ENCODE results near the gene URB2. TPM values are rescaled to one million over a fixed set of nuclear protein-coding genes. Genes with fewer than 3 reads are reported as not detected.
"Not testable (repeated sequence)": the region's sequence is repeated elsewhere in the genome, so short reads cannot be mapped to it uniquely, and the experiment has no call there.

Gene URB2
- total RNA-seq, 1 donor: 9.0 TPM

DNA sequence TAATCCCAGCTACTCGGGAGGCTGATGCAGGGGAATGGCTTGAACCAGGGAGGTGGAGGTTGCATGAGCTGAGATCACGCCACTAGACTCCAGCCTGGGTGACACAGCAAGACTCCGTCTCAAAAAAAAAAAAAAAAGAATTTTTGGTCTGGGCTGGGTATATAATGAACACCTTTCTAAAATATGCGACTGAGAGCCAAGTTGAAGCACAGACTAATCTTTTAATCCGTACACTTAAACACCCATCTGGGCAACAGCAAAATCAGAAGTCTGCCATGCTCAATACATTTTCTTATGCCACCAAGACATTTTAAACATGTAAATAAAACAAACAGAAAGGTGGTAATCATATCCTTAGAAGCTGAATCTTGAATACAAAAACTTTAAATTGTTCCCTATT lies 35.9 kb upstream of the URB2 start:
- no peaks in the 10 kb centered on the region for H3K27me3 ChIP-seq (ENCODE audit: insufficient read depth, low read length)
- H3K27ac ChIP-seq (ENCODE audit: low read depth, low read length): no peak overlapping the region
- H2AFZ ChIP-seq (ENCODE audit: low read length): no peak overlapping the region
- no peaks in the 10 kb centered on the region for H3K4me1 ChIP-seq (ENCODE audit: insufficient read depth, low read length)
- TF ChIP-seq, protein P1, sequence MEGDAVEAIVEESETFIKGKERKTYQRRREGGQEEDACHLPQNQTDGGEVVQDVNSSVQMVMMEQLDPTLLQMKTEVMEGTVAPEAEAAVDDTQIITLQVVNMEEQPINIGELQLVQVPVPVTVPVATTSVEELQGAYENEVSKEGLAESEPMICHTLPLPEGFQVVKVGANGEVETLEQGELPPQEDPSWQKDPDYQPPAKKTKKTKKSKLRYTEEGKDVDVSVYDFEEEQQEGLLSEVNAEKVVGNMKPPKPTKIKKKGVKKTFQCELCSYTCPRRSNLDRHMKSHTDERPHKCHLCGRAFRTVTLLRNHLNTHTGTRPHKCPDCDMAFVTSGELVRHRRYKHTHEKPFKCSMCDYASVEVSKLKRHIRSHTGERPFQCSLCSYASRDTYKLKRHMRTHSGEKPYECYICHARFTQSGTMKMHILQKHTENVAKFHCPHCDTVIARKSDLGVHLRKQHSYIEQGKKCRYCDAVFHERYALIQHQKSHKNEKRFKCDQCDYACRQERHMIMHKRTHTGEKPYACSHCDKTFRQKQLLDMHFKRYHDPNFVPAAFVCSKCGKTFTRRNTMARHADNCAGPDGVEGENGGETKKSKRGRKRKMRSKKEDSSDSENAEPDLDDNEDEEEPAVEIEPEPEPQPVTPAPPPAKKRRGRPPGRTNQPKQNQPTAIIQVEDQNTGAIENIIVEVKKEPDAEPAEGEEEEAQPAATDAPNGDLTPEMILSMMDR (IDR thresholded peaks at IDR 0.05; ENCODE audit: extremely low read depth, low read depth, low read length): no peak
- no peaks in the 10 kb centered on the region for H3K9me3 ChIP-seq (ENCODE audit: low read depth, low read length)
- H3K79me2 ChIP-seq (ENCODE audit: insufficient read depth, low read length): peaks cover 14% of the 10 kb centered on the region
- no peak overlapping the region for H3K4me2 ChIP-seq (ENCODE audit: insufficient read depth, low read length)
- no peak overlapping the region for H3K4me3 ChIP-seq (ENCODE audit: insufficient read depth, low read length)
- H4K20me1 ChIP-seq (ENCODE audit: insufficient read depth, low read length): no peaks in the 10 kb centered on the region
- peaks cover 22% of the 10 kb centered on the region for H3K36me3 ChIP-seq (ENCODE audit: insufficient read depth, low read length)
- no peak for DNase-seq (ENCODE audit: insufficient read length, low spot score, missing footprints)

DNA sequence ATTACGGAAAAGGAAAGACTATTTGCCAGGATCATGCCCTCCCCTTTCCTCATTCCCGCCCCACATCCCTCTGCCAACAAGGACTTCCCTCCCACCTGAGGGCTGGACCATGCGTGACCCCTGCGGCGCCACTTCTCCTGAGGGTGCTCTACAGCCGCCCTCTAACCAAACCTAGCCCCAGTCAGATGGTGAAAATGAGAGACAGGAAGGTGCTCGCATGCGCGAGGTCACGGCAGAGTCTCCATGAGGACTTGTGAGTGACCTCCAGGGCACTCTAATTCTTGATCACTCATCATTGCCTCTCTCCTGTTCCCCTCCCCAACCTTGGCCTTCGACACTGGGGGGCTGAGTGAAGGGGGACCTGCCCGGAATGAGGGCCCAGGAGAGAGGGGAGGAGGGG lies 32.2 kb upstream of the URB2 start:
- Histone ChIP-seq H3K4me1 (ENCODE audit: insufficient read depth, low read length) (peaks cover 22% of the 10 kb centered on the region), H3K27me3 (ENCODE audit: insufficient read depth, low read length) (no peaks in the 10 kb centered on the region), H3K9me3 (ENCODE audit: low read depth, low read length) (no peaks in the 10 kb centered on the region), H3K4me2 (ENCODE audit: insufficient read depth, low read length) (no peak overlapping the region), H3K36me3 (ENCODE audit: insufficient read depth, low read length) (peaks cover 22% of the 10 kb centered on the region), H4K20me1 (ENCODE audit: insufficient read depth, low read length) (peaks cover 15% of the 10 kb centered on the region), H3K79me2 (ENCODE audit: insufficient read depth, low read length) (peaks cover 27% of the 10 kb centered on the region), H3K27ac (ENCODE audit: low read depth, low read length) (no peak overlapping the region), H2AFZ (ENCODE audit: low read length) (no peak overlapping the region), H3K4me3 (ENCODE audit: insufficient read depth, low read length) (no peak overlapping the region)
- TF ChIP-seq, protein P1 (IDR thresholded peaks at IDR 0.05; ENCODE audit: extremely low read depth, low read depth, low read length): no peak
- DNase-seq (ENCODE audit: insufficient read length, low spot score, missing footprints): no peak

DNA sequence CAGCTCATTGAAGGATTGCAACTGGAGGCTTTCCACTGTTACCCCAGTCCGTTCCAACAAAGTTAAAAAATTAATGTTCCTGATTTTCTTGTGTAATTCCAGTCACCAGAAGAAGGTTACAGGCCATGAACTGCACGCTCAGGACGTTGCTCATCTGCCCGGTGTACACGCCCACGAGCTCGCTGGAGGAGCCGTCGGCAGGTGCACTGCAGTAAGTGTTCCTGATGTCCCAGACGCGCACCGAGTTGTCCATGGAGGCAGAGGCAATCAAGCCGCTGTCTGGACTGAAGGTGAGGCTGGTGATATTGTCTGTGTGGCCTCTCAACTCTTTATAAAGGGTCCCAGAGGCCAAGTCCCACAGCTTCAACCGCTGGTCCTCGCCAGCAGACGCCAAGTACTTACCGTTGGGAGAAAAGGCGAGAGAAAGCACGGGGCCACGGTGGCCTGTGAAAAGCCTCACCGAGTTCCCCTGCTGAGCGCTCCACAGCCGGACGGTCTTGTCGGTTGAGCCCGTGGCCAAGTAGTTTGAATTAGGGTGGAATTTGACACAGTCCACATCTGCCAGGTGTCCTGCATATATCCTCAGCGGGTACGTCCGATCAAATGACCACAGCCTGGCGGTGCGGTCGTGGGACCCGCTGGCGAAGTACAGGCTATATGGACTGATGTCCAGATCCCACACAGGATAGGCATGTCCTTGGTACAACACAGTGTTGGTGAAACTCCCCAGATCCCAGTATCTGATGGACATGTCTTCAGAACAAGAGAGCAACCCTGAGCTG lies 31.6 kb upstream of the URB2 start:
- H3K4me1 ChIP-seq (ENCODE audit: insufficient read depth, low read length): peaks cover 22% of the 10 kb centered on the region
- H3K4me3 ChIP-seq (ENCODE audit: insufficient read depth, low read length): no peak overlapping the region
- no peak for DNase-seq (ENCODE audit: insufficient read length, low spot score, missing footprints)
- peaks cover 15% of the 10 kb centered on the region for H4K20me1 ChIP-seq (ENCODE audit: insufficient read depth, low read length)
- H3K9me3 ChIP-seq (ENCODE audit: low read depth, low read length): no peaks in the 10 kb centered on the region
- H3K79me2 ChIP-seq (ENCODE audit: insufficient read depth, low read length): peaks cover 29% of the 10 kb centered on the region
- H3K27me3 ChIP-seq (ENCODE audit: insufficient read depth, low read length): no peaks in the 10 kb centered on the region
- H2AFZ ChIP-seq (ENCODE audit: low read length): no peak overlapping the region
- no peak overlapping the region for H3K27ac ChIP-seq (ENCODE audit: low read depth, low read length)
- H3K36me3 ChIP-seq (ENCODE audit: insufficient read depth, low read length): peaks cover 25% of the 10 kb centered on the region
- H3K4me2 ChIP-seq (ENCODE audit: insufficient read depth, low read length): no peak overlapping the region
- TF ChIP-seq, protein P1 (IDR thresholded peaks at IDR 0.05; ENCODE audit: extremely low read depth, low read depth, low read length): no peak

DNA sequence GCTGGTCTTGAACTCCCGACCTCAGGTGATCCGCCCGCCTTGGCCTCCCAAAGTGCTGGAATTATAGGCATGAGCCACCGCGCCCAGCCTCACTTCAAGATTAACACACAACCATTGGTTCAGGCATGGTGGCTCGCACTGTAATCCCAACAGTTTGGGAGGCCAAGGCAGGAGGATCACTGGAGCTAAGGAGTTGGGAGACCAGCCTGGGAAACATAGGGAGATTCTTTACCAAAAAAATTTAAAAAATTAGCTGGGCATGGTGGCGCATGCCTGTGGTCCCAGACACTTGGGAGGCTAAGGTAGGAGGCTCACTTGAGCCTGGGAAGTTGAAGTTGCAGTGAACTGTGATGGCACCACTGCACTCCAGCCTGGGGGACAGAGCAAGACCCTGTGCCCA lies 30.2 kb upstream of the URB2 start:
- not testable (repeated sequence) for DNase-seq (ENCODE audit: insufficient read length, low spot score, missing footprints)
- H3K27ac ChIP-seq (ENCODE audit: low read depth, low read length): peak overlapping the region; percentile 84
- peaks cover 15% of the 10 kb centered on the region for H4K20me1 ChIP-seq (ENCODE audit: insufficient read depth, low read length)

More for the DNA sequence above, 30.2 kb upstream of the URB2 start:
- H3K4me3 ChIP-seq (ENCODE audit: insufficient read depth, low read length); H3K27me3 ChIP-seq (ENCODE audit: insufficient read depth, low read length); H3K4me2 ChIP-seq (ENCODE audit: insufficient read depth, low read length); H3K9me3 ChIP-seq (ENCODE audit: low read depth, low read length); H2AFZ ChIP-seq (ENCODE audit: low read length): not testable (repeated sequence)
- H3K36me3 ChIP-seq (ENCODE audit: insufficient read depth, low read length): peaks cover 36% of the 10 kb centered on the region
- H3K79me2 ChIP-seq (ENCODE audit: insufficient read depth, low read length): peaks cover 40% of the 10 kb centered on the region
- peaks cover 22% of the 10 kb centered on the region for H3K4me1 ChIP-seq (ENCODE audit: insufficient read depth, low read length)
